Spleen (tissue), 7 donors: ENCODE data around the gene SLC25A47.

ENCODE experiments used
- POLR2AphosphoS5 ChIP-seq, 3 donors: sonication (generic); formaldehyde crosslinking; IDR thresholded peaks; one replicate each; pipeline ENCODE4 v1.5.1; 2017; ENCODE audit warnings: antibody characterized with exemption in 3 of 3
- TF ChIP-seq, protein P1 (sequence below), 11 experiments: fragments of 200-600 bp in 7 of 11; fragments of 450-650 bp in 4 of 11; sonication (generic) in 4 of 11; IDR thresholded peaks in 8 of 11; conservative IDR thresholded peaks in 3 of 11; 1 replicate in 7 of 11; 2 replicates in 4 of 11; pipeline versions ENCODE4 v1.4.0 to v1.8.0; 2016 to 2021; ENCODE audit warnings: antibody characterized with exemption in 11 of 11, inconsistent platforms in 4 of 11, mild to moderate bottlenecking in 1 of 11
- donor health status: DM: no; HTN: no; CAD: no; lungs with moderate emphysema.
- donor health status: DM: no; HTN: no; CAD: no.
- donor health status: DM: no; HTN: no; CAD: no.

DNA sequence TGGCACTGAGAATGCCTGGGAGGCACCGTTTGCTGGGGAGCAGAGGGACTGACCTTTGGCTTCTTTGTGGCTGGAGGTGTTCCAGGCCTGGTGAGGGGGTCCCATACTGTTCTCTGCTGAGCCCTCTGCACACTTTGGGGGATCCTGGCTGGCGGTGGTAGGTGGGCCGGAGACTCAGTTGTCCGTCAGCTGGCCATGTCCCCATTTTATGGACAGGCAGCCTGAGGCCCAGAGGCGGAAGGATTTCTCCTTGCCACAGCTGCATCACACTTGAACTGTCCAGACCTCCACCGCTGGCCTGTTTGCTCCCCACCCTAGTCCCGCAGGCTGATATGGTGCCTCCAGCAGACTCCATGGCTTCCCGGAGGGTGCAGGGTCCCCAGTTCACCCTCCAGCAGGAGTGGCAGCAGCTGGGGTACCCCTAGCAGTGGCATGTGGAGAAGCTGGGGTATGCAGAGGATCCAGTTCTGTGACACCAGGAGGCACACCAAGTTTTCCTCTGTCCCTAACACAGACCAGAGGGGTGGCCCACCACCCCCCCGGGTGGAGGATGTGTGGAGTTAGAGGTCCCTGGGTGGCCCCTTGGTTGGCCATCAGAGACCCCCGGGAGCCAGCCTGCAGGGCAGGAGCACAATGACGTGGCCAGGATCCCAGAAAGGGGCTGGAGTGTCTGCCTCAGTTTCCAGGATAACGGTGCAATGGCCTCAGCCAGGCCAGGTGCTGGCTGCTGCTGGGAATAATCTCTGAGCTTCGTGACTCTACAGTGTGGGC, 31.6 kb upstream of the SLC25A47 start:
- no peak for TF ChIP-seq POLR2AphosphoS5 (IDR thresholded peaks at IDR 0.05)
- TF ChIP-seq, protein P1, sequence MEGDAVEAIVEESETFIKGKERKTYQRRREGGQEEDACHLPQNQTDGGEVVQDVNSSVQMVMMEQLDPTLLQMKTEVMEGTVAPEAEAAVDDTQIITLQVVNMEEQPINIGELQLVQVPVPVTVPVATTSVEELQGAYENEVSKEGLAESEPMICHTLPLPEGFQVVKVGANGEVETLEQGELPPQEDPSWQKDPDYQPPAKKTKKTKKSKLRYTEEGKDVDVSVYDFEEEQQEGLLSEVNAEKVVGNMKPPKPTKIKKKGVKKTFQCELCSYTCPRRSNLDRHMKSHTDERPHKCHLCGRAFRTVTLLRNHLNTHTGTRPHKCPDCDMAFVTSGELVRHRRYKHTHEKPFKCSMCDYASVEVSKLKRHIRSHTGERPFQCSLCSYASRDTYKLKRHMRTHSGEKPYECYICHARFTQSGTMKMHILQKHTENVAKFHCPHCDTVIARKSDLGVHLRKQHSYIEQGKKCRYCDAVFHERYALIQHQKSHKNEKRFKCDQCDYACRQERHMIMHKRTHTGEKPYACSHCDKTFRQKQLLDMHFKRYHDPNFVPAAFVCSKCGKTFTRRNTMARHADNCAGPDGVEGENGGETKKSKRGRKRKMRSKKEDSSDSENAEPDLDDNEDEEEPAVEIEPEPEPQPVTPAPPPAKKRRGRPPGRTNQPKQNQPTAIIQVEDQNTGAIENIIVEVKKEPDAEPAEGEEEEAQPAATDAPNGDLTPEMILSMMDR (IDR thresholded peaks at IDR 0.05 in 8 of 11, conservative IDR thresholded peaks at IDR 0.05 in 3 of 11), result no peak
